NK-92 treated with Interleukin-12 subunit alpha and Interleukin-12 subunit beta, amount 100 ng/mL, for 24 hours (cell line): ENCODE results near the gene RPL35A.
"Not testable (repeated sequence)": the region's sequence is repeated elsewhere in the genome, so short reads cannot be mapped to it uniquely, and the experiment has no call there.

Experiments used
- DNase-seq: peaks from one replicate; lab custom pipeline; 2025; lab: John Stamatoyannopoulos, UW

The RPL35A gene

DNA sequence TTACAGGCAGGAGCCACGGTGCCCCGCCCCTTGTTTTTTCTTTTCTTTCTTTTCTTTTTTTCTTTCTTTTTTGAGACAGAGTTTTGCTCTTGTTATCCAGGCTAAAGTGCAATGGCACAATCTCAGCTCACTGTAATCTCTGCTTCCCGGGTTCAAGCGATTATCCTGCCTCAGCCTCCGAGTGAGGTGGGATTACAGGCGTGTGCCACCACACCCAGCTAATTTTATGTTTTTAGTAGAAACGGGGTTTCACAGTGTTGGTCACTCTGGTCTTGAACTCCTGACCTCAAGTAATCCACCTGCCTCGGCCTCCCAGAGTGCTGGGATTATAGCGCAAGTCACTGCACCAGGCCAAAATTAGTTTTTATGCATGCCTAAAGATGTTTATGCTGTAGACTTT is 2.5 kb downstream of the RPL35A start:
- DNase-seq = no peak

DNA sequence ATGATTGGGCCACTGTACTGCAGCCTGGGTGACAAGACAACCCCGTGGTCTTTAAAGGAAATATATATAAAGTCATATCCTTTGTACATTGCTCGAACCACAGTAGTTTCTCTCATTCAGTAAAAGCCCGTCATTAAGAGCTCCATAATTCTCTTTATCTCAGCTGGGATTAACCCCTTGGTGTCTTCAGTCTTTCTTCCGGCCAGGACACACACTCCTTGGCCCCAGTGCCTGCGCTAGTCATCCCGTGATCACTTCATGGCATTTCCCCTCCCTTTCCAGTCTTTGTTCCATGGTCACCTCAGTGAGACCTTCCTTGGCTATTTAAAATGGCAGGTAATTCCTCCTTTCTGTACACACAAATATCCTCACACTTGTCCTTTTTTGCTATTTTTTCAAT is 3.3 kb downstream of the RPL35A start:
- no peak for DNase-seq

DNA sequence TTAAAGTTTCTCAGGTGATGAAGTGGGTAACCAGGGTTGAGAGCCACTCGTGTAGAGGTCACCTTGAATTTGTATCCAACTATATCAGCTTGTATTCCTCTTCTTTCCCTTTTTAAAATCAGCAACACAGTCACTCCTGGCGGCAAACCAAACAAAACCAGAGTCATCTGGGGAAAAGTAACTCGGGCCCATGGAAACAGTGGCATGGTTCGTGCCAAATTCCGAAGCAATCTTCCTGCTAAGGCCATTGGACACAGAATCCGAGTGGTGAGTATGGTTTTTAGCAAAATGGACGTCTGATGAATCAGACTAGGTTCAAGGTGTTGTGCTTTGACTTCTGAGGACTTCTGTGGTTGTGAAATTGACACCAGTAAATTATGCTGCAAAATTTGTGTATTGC is 3.9 kb downstream of the RPL35A start:
- no peak for DNase-seq

DNA sequence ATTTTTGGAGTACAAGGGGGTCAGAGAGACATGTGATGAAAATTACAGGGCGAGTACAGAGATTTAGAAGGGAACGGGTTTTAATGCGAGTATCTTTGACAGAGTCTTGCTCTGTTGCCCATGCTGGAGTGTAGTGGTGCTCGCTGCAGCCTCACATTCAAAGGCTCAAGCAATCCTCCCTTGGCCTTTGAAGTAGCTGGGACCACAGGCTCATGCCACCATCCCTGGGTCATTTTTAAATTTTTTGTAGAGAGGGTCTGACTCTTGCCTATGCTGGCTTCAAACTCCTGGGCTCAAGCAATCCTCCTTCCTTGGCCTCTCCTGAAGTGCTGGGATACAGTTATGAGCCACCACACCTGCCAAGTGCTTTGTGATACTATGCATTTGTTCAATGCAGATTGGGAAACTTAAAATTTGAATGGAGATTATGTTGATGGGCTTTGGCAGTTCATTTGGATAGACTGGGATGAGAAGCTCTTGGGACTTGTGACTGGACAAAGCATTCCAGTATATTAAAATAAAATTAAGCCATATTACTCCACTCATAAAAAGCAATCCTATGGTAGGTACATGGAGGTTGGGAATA is 6.0 kb downstream of the RPL35A start:
- DNase-seq = no peak

DNA sequence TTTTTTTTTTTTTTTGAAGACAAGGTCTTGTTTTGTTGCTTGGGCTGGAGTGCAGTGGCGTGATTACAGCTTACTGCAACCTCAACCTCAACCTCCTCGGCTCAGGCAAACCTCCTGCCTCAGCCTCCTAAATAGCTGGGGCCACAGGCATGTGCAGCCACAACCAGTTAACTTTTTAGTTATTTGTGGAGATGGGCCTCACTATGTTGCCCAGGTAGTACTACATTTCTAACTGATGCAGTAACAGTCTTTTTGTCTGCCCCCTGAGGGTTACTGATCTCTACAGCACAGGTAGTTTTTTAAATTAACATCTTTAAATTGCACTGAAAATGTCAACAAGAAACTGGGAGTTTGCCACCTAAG is 6.6 kb downstream of the RPL35A start:
- DNase-seq = no peak

DNA sequence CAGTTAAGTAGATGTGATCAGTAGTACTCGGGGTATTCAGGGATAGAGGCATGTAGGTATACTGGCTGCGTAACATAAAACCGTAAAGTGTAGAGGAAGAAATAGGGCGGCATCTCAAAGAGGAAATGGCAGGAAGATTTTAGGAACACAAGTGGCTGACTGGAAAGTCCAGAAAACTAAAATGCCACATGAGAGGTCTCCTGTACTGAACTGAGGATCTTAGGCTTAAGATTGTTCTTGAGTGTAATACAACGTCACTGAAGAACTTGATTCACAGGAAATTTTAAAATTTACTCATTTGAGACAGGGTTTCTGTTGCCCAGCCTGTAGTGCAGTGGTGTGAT is 7.8 kb downstream of the RPL35A start:
- no peak for DNase-seq

DNA sequence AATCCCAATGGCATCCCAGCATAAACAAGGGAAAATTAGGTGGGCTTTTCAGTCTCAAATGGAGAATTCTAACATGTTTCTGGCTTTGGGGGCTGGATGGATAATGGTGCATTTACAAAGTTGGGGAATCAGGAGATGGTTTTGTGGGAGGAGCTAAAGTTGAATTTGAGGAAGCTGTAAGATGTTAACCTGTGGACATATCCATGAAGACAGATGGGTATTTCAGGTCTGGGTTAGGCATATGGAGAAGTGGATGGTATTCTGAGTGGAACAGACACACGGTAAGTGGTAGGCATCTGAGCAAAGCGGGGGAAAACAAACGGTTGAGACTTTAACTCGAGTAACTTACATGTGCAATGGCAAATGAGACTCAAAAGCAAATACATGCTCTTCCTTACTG is 8.4 kb downstream of the RPL35A start:
- DNase-seq = no peak

DNA sequence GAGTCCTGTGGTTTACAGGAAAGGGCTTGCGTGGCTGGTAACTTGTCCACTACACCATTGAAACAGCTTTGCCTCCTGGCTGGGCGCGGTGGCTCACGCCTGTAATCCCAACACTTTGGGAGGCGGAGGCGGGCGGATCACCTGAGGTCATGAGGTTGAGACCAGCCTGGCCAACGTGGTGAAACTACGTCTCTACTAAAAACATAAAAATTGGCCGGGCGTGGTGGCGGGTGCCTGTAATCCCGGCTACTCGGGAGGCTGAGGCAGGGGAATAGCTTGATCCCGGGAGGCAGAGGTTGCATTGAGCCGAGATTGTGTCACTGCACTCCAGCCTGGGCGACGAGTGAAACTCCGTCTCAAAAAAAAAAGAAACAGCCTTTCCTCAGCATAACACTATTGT is 8.9 kb downstream of the RPL35A start:
- not testable (repeated sequence) for DNase-seq

DNA sequence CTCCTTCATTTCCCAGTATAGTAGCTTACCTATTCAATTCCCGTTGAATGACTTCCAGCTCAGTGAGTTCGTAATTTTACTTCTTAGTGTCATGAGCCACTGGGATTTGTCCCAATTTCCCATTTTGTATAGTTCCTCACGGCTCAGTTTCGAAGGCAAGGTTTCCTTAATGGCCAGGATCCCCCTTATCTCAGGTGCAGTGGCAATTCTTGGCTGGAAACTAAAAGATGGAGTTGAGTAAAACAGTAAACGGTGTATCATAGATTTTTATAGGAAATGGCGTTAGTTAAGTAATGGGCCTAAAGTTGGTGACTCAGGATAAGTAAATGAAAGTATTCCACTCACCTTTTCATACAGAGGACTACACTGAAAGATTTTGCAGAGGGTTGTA is 9.5 kb downstream of the RPL35A start:
- DNase-seq = no peak

DNA sequence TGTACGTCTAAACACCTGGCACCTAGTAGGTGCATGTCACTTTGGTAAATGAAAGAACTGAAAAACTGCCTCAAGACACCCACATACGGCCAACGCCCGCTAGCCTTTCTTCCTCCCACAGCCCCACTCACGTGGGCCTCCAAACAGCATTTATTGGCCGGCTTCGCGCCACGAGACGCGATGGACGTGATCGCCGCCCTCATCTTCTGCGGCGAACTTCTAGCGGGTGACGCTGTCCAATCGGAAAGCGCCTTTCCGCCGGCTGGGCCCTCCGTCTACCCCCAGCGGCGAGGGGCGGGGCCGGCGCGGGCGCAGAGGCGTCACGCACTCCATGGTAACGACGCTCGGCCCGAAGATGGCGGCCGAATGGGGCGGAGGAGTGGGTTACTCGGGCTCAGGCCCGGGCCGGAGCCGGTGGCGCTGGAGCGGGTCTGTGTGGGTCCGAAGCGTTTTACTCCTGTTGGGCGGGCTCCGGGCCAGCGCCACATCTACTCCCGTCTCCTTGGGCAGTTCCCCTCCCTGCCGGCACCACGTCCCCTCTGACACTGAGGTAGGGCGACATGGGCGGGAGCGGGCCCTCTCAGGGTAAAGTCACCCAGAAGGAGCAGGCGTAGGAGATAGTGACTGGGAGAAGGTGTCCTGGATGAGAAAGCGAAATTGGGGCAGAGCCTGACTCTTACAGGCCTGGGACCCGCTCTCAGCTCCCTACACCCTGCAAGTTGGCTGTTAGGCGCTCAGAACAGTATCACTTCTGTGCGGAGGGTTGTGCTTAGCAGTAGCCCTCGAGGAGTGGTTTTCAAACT is 10.1 kb downstream of the RPL35A start, which contains the start of gene LMLN:
Gene LMLN (plus strand): TSS at position 327 of the 803 bp plus-strand sequence. CDS start 29 bp downstream, at position 356.
- peak; percentile 95 for DNase-seq

DNA sequence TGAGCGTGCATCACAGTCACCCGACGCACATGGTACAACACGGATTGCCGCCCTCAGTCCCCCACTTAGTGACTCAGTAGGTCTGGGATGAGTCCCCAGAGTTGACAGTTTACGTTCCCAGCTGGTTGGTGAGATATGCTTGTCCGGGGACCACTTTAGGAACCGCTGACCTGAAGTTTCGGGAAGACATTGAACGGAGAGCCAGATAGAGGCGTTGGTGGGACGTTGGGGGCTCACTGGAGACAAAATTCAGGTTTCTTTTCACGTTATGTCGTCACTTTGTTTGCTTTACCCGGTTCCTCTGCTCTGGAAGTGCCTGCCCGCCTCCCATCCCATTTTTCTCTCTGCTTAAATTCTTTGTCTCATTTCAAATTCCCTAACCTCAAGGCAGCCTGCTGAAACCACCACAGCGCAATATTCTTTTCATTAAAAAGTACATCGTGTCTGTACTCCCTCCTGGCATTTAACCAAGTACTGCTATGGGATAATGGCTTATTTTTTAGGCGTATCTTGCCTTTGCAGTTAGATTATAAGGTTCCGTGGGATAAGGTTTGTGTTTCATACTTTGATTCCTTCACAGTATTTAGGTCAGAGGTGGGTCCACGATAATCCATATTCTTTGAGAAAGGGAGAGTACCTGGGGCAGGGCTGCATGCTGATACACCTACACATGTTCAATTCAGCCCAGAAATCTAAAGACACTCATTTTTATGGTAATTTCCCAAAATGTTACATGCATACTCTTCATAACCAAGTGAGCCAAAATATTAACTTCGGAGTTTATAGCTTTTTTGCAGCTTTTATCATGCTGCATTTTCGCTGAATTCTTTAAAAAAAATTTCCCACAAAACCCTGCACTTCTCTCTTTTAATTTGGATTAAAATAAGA is 10.9 kb downstream of the RPL35A start:
- no peak for DNase-seq

DNA sequence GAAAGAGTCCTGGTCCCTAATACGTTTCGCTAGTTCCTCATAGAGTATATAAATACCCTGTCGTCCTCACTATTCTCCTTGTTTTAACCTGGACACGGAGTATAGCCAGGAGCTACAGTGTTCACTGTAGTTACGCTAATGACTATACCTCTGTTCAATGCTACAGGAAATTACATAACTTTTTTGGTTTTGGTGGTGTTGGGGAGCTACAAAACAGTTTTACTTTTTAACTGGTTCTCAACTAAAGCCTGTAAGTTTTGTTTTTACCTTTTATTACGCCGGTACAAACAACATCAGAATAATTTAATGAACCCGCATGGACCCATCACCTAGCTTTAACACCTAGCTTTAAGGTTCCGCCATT is 11.6 kb downstream of the RPL35A start:
- DNase-seq = no peak

DNA sequence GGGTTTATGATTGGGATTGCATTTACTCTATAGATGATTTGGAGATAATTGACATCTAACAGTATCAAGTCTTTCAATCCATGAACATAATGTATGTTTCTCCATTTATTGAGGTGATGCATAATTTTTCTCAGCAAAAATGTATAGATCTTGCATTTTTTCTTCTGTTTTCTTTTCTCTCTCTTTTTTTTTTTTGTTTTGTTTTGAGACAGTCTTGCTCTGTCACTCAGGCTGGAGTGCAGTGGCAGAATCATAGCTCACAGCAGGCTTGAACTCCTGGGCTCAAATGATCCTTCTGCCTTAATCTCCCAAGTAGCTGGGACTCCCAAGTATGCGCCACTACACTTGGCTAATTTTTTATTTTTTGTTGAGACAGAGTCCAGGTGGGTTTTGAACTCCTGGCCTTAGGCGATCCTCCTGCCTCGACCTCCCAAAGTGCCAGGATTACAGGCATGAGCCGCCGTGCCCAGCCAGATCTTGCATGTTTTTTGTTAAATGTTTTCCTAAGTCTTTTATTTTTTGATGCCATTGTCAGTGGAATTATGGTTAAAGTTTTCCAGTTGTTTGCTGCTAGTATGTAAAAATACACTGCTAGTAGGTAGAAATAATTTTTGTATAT is 13.1 kb downstream of the RPL35A start:
- DNase-seq = no peak

DNA sequence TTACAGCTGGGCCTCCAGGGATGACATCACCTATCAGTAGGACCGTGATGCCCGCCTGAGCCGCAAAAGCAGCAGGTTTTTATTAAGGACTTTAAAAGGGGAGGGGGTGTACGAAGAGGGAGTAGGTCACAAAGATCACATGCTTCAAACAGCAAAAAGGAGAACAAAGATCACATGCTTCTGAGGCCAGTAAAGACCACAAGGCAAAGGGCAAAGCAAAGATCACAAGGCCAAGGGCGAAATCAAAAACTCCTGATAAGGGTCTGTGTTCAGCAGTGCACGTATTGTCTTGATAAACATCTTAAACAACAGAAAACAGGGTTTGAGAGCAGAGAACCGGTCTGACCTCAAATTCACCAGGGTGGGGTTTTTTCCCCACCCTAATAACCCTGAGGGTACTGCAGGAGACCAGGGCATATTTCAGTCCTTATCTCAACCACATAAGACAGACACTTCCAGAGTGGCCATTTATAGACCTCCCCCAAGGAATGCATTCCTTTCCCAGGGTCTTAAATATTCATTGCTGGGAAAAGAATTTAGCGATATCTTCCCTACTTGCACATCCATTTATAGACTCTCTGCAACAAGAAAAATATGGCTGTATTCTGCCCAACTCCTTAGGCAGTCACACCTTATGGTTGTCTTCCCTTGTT is 17.5 kb downstream of the RPL35A start:
- DNase-seq = not testable (repeated sequence)

DNA sequence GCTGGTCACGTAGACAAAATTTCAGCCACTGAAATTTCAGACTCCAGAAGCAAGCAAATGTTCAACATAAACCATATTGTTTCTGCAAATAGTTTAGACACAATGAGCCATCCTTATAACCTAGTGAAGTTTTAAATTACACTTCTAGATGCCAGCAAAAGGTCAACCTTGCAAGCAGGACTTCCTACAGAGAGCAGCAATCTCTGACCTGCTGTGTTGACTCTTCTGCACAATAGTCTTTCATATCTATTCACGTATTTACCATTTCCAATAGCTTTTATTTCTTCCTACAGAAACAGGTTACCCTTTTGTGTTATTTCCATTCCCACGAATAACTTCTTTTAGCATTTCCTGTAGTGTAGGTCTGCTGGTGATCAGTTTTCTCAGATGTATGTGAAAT is 20.6 kb downstream of the RPL35A start:
- DNase-seq = no peak

DNA sequence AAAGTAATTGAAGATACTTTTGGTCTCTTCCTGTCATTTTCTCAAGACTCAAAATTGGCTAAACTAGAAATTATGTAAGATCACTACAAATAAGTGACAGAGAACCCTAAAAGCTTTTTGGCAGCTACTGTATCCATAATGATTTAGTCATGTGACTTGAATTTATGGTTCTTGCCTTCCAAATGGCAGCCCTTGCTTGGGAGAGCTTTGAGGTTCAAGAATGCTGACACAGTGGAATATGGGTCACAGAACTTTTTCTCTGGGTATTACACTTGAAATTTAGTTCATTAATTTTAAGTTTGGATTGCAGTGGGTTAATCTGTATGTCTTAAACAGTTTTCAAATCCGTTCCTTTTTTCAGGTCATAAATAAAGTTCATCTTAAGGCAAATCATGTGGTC is 24.0 kb downstream of the RPL35A start:
- no peak for DNase-seq

DNA sequence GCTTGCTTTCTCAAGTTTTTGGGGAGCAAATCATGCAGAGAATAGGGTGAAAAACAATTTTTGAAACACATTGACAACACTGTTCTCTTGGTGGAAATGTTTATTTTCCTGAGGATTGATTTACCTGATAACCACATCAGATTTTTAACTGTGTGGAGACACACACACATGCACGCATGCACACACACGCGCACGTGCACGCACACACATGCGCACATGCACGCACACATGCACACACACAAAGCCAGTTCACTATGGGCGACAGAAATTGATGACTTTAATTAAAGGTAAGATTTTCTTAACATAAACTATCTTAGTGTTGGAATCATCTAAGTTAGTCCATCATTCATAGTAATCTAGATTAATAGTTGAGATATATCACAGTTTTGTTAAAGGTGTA is 25.3 kb downstream of the RPL35A start:
- DNase-seq = no peak

DNA sequence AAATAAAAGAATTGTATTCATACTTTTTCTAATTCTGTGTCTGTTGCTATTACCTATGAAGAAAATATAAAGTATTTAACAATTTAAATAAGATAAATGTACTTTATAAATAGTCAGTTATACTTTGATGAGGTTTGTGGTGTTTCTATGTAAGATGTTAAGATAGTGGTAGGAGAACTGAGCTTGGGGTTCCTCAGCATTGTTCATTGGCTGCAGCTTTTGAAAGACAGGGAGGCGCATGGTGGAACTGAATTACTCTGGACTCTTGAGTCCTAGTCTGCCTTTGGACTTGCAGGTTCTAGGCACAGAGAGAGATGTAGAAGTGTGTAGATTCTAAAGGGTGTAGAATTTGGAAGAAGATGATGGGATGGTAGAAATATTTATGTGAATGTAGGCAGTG is 33.1 kb downstream of the RPL35A start:
- no peak for DNase-seq

DNA sequence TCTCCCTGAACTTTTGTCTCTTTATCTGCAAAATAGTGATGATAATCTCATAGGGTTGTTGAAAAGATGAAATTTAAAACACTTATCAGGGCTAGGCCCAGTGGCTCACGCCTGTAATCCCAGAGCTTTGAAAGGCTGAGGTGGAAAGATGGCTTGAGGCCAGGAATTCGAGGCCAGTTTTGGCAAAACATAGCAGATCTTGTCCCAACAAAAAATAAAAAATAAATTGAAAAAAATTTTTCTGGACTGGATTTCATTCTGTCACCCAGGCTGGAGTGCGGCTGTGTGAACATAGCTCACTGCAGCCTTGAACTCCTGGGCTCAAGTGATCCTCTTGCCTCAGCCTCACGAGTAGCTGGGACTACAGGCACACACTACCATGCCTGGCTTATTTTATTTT is 39.7 kb downstream of the RPL35A start:
- no peak for DNase-seq

DNA sequence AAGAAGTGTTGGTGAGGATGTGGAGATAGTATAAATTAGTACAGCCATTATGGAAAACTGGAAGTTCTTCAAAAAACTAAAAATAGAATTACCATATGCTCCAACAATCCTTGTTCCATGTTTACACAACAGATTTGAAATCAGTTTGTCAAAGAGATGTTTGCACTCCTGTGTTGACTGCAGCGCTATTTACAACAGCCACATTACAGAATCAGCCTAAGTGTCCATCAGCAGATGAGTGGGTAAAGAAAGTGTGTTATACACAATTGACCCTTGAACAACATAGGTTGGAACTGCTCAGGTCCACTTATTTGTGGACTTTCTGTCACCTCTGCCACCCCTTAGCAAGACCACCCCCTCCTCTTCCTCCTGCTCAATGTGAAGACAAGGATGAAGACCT is 44.7 kb downstream of the RPL35A start:
- no peak for DNase-seq

DNA sequence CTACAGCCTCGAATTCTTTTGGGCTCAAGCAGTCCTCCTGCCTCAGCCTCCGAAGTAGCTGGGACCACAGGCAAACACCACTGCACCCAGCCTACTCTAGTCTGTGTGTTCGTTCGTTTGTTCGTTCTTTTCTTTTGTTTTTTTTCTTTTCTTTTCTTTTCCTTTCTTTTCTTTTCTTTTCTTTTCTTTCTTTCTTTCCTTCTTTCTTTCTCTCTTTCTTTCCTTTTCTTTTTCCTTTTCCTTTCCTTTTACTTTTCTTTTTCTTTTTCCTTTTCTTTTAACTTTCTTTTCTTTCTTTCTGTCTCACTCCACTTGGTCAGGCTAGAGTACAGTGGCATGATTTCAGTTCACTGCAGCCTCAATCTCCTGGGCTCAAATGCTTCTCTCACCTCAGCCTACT is 46.9 kb downstream of the RPL35A start:
- no peak for DNase-seq

DNA sequence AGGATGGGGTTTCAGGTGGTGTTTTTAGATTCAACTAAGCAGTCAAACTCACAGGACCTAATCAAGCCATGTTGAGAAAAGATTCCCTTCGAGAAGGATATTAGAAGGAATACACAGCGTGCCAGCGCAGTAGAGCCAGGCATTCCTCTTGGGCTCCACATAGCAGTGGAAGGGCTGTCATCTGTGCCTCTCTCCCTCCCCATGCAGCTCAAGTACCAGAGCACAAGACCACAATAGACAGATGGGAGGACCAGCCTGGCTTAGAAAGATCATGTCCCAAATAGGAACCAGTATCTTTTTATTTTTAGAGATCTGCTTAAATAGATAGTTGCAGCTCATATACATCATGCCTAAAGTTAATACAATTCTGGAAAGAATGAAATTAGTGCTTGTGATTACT is 47.9 kb downstream of the RPL35A start:
- DNase-seq = no peak
